ENCODE results near the gene BCOR.
A peak's percentile ranks its signal among the peaks of the same experiment; 100 is the strongest.

BCOR gene

DNA sequence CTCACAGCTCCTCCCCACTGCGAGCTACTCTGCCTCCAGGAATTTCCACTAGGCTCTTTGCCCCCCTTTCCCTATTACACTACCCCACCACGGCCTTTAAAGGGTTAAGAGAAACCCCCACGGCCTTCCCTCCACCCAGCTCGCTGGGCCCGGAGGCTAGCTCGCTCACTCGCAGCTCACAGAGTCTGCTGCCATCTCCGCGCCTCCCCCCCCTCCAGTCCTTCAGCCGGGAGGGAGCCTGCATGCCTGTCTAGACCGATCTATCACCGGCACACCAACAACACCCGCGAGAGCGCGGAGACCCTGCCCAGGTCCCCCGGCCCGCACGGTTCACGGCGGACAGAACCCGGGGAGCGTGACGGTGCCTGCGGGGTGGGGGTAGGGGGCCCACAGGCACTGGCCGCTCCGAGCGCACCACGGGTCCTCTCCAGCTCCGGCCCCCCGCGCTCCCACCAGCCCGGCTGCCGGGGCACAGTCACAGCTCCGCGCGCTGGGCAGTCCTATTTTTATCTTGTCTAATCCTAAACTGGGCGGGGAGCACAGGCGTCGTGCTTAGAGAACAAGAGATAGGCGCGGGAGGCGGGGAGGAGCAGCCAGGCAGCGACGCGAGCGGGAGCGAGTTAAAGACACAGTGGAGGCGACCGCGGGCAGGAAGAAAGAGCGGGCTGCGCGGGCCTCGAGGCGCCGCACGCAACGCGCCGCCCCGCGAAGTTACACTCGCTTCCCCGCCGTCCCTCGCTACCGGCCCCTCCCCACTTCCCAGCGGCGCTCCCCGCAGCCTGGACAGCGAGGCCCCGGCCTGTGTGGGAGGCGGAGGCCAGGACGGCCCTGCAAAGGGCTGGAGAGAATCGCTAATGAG, 3.5 kb downstream of the BCOR start:
- no peaks in the 10 kb centered on the region for H3K27me3 ChIP-seq (ENCODE audit: insufficient read depth, poor library complexity, severe bottlenecking)
- peak overlapping the region; percentile 57 for H3K4me3 ChIP-seq (replicated peaks; ENCODE audit: insufficient read depth, low read length)
- no peak overlapping the region for H3K27ac ChIP-seq (replicated peaks)
- TF ChIP-seq, protein P1, sequence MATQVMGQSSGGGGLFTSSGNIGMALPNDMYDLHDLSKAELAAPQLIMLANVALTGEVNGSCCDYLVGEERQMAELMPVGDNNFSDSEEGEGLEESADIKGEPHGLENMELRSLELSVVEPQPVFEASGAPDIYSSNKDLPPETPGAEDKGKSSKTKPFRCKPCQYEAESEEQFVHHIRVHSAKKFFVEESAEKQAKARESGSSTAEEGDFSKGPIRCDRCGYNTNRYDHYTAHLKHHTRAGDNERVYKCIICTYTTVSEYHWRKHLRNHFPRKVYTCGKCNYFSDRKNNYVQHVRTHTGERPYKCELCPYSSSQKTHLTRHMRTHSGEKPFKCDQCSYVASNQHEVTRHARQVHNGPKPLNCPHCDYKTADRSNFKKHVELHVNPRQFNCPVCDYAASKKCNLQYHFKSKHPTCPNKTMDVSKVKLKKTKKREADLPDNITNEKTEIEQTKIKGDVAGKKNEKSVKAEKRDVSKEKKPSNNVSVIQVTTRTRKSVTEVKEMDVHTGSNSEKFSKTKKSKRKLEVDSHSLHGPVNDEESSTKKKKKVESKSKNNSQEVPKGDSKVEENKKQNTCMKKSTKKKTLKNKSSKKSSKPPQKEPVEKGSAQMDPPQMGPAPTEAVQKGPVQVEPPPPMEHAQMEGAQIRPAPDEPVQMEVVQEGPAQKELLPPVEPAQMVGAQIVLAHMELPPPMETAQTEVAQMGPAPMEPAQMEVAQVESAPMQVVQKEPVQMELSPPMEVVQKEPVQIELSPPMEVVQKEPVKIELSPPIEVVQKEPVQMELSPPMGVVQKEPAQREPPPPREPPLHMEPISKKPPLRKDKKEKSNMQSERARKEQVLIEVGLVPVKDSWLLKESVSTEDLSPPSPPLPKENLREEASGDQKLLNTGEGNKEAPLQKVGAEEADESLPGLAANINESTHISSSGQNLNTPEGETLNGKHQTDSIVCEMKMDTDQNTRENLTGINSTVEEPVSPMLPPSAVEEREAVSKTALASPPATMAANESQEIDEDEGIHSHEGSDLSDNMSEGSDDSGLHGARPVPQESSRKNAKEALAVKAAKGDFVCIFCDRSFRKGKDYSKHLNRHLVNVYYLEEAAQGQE (IDR thresholded peaks at IDR 0.05; ENCODE audit: insufficient replicate concordance, low read depth), result no peak
- no peak for TF ChIP-seq GABPA (IDR thresholded peaks at IDR 0.05; ENCODE audit: low read depth)
- TF ChIP-seq, protein P2, sequence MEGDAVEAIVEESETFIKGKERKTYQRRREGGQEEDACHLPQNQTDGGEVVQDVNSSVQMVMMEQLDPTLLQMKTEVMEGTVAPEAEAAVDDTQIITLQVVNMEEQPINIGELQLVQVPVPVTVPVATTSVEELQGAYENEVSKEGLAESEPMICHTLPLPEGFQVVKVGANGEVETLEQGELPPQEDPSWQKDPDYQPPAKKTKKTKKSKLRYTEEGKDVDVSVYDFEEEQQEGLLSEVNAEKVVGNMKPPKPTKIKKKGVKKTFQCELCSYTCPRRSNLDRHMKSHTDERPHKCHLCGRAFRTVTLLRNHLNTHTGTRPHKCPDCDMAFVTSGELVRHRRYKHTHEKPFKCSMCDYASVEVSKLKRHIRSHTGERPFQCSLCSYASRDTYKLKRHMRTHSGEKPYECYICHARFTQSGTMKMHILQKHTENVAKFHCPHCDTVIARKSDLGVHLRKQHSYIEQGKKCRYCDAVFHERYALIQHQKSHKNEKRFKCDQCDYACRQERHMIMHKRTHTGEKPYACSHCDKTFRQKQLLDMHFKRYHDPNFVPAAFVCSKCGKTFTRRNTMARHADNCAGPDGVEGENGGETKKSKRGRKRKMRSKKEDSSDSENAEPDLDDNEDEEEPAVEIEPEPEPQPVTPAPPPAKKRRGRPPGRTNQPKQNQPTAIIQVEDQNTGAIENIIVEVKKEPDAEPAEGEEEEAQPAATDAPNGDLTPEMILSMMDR (IDR thresholded peaks at IDR 0.05; ENCODE audit: insufficient read depth, low read length), result no peak
- DNase-seq (ENCODE audit: low read depth in 1 of 2, low spot score in 1 of 2), result no peak

DNA sequence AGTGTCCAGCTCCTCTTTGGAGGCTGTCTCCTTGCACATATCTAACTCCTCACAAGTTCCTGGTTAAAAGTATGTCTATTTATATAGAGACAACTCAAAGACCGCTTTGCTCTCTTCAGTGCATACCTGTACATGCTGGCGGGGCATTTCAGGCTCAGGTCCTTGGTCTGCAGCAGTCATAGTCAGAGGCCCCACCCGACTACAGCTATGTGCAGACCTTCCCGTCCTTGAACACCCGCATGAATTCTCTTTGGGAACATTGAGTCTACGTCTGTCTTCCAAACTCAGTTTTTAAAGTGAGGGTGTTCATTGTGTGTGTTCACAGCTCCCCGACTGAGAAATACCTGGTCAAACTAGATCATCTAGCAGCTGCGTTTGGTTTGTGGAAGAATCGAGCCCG, 4.2 kb downstream of the BCOR start:
- TF ChIP-seq SPI1 (IDR thresholded peaks at IDR 0.05; ENCODE audit: borderline replicate concordance, low read depth) (no peak), POLR2AphosphoS5 (IDR thresholded peaks at IDR 0.05; ENCODE audit: low read depth) (no peak), GABPA (IDR thresholded peaks at IDR 0.05; ENCODE audit: low read depth) (no peak)
- TF ChIP-seq, protein P2 (IDR thresholded peaks at IDR 0.05; ENCODE audit: insufficient read depth, low read length), result no peak
- TF ChIP-seq, protein P1 (IDR thresholded peaks at IDR 0.05; ENCODE audit: insufficient replicate concordance, low read depth), result no peak
- no peak overlapping the region for H3K4me3 ChIP-seq (replicated peaks; ENCODE audit: insufficient read depth, low read length)
- no peak for DNase-seq (ENCODE audit: low read depth in 1 of 2, low spot score in 1 of 2)
- H3K27me3 ChIP-seq (ENCODE audit: insufficient read depth, poor library complexity, severe bottlenecking), result no peaks in the 10 kb centered on the region
- H3K27ac ChIP-seq (replicated peaks), result no peak overlapping the region

DNA sequence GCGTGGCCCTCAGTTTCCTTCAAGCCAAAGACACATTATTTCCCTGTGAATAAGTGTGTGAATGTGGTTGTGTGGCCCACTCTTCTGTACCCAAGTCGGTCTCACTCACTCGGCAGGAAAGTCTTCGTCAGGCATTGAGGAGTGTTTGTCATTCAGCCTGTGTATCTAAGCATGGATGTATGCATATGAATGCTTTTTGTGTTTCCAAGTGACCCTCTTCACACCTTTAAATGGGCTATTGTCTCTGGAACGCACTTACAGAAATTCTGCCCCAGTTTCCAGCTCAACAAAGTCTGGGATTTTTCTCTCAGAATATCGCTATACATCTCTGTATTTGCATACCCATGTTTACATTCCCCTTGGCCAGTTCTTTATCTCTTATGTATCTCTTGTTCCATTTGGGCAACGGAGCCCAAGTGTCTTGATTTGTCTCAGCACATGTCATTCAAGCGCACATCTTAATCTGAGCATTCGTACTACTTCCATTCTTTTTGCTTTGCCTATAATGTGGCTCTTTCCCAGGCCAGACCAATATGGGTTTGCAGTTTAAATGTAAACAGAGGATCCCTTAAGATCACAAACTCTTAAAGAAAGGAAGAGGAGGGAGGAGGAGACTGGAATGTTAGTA, 4.8 kb downstream of the BCOR start:
- H3K27me3 ChIP-seq (ENCODE audit: insufficient read depth, poor library complexity, severe bottlenecking), result no peaks in the 10 kb centered on the region
- no peak overlapping the region for H3K27ac ChIP-seq (replicated peaks)
- H3K4me3 ChIP-seq (replicated peaks; ENCODE audit: insufficient read depth, low read length), result no peak overlapping the region
- DNase-seq (ENCODE audit: low read depth in 1 of 2, low spot score in 1 of 2), result no peak
- TF ChIP-seq, protein P1 (IDR thresholded peaks at IDR 0.05; ENCODE audit: insufficient replicate concordance, low read depth), result no peak
